HEK293 (cell line): ENCODE measurements around the gene UQCC2.

ENCODE experiments used
- CTCF ChIA-PET: fragments of 350-600 bp; formaldehyde crosslinking; extraction: SDS; loops from one replicate; lab custom pipeline; 2021; ENCODE audit warnings: antibody characterized with exemption; lab: Yijun Ruan, JAX
- POLR2A ChIA-PET: fragments of 300-600 bp; formaldehyde crosslinking; extraction: SDS; loops from one replicate; lab custom pipeline; 2020; ENCODE audit warnings: antibody characterized with exemption, inconsistent platforms; lab: Yijun Ruan, JAX
- H3K27ac ChIP-seq: fragments of 200-500 bp; sonication (Bioruptor generic); 2 replicates; pipeline ENCODE4 v1.5.1; 2014; ENCODE audit warnings: low read depth, low read length, control low read depth, inconsistent platforms; ENCODE audit errors: extremely low read depth
- H3K36me3 ChIP-seq, 2 experiments: fragments of 200-500 bp in 1 of 2; sonication (Bioruptor generic) in 1 of 2; 1 replicate in 1 of 2; 2 replicates in 1 of 2; pipeline ENCODE4 v1.5.1; 2014 to 2017; ENCODE audit warnings: inconsistent platforms in 2 of 2, low read length in 2 of 2; ENCODE audit not compliant: control insufficient read depth in 2 of 2, insufficient read depth in 1 of 2
- H3K4me1 ChIP-seq: fragments of 200-500 bp; sonication (Bioruptor generic); 2 replicates; pipeline ENCODE4 v1.5.1; 2014; ENCODE audit warnings: mild to moderate bottlenecking, low read length, inconsistent platforms; ENCODE audit not compliant: control insufficient read depth, insufficient read depth
- H3K4me3 ChIP-seq: 2 replicates; pipeline ENCODE4 v1.5.1; 2011; ENCODE audit warnings: low read depth, mild to moderate bottlenecking, control low read depth, low read length, moderate library complexity
- H3K9me3 ChIP-seq: fragments of 200-500 bp; sonication (Bioruptor generic); 2 replicates; pipeline ENCODE4 v1.5.1; 2014; ENCODE audit warnings: low read depth, low read length, inconsistent platforms; ENCODE audit not compliant: control insufficient read depth, insufficient read depth
- MYNN ChIP-seq: fragments of 450-650 bp; formaldehyde crosslinking; IDR thresholded peaks from 2 replicates; pipeline ENCODE4 v1.5.1; 2016; ENCODE audit warnings: missing biosample characterization, missing genetic modification characterization, borderline replicate concordance
- TRIM28 ChIP-seq: IDR thresholded peaks from 2 replicates; pipeline ENCODE4 v1.6.1; 2011; ENCODE audit warnings: low read length, control low read depth, borderline replicate concordance
- ZNF280D ChIP-seq: fragments of 450-650 bp; formaldehyde crosslinking; IDR thresholded peaks from 2 replicates; pipeline ENCODE4 v1.5.1; 2016; ENCODE audit warnings: missing biosample characterization, missing genetic modification characterization

The UQCC2 gene

GRCh38 chr6:33651403-33651802 is 60.1 kb downstream of the UQCC2 start:
- H3K9me3 ChIP-seq = no peaks in the 10 kb centered on the region
- no peak for TF ChIP-seq ZNF280D (tag by site-specific recombination)
- TF ChIP-seq MYNN (tag by site-specific recombination) = peak; percentile 85
- no peak for TF ChIP-seq TRIM28
- TF ChIP-seq, all 188 proteins: peak for 1
- H3K4me1 ChIP-seq = no peaks in the 10 kb centered on the region
- no peak overlapping the region for H3K4me3 ChIP-seq
- ChIA-PET CTCF (interaction anchor here (0.6 to 2.7 kb wide), 7 partner anchors 8 to 177 kb away, joined by 3 to 7 read pairs (median 4); no protein-coding TSS in a partner anchor), POLR2A (no interaction called here)
- no peak overlapping the region for H3K27ac ChIP-seq
- no peaks in the 10 kb centered on the region; a peak in 1 of 3 replicates for H3K36me3 ChIP-seq
